ENCODE results near the gene DICER1.

DNA sequence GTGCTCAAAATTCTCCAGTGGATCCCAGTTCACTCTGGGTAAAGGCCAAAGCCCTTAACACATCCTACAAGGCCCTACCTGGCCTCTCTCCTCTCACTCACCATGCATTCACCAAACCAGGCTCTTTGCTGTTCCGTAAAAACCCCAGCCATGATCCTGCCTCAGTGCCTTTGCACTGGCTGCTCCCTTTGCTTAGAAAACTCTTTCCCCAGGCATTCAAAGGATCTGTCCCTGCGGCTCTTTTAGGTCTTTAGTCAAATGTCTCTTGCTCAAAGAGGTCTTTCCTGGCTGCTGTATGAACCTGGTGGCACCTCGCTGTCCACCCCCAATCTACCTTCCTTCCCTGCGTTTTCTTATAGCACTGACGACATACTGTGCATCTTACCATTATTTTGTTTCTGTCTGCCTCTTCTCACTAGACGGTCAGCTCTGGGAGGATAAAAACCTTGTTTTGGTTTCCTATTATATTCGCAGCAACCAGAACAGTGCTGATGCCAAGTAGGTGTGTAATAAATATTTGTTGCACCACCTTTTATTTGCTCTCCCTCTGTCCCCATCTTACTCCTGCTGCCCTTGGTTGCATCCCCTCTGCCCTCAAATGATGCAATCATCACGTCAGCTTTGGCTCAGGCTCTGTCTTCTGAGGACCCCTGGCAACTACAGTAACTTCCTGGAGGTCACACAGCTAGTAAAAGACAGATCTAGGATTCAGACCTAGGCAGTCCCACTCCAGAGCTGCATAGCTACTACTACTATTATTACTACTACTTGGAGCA lies 23.8 kb upstream of the DICER1 start:
- TF ChIP-seq FOXK2 (IDR thresholded peaks at IDR 0.05) (no peak), FOXM1 (IDR thresholded peaks at IDR 0.05; ENCODE audit: borderline replicate concordance) (no peak), SUZ12 (IDR thresholded peaks at IDR 0.05) (no peak), NFRKB (IDR thresholded peaks at IDR 0.05) (no peak), BHLHE40 (IDR thresholded peaks at IDR 0.05; ENCODE audit: borderline replicate concordance) (no peak), SP1 (IDR thresholded peaks at IDR 0.05) (no peak), CTBP1 (IDR thresholded peaks at IDR 0.05; ENCODE audit: borderline replicate concordance) (no peak), ELF4 (IDR thresholded peaks at IDR 0.05) (no peak), LEF1 (IDR thresholded peaks at IDR 0.05; ENCODE audit: borderline replicate concordance) (no peak), ZNF384 (IDR thresholded peaks at IDR 0.05) (no peak), L3MBTL2 (conservative IDR thresholded peaks at IDR 0.05) (no peak), ARNT (IDR thresholded peaks at IDR 0.05) (no peak), TARDBP (IDR thresholded peaks at IDR 0.05) (no peak)

Measured in HEK293T (cell line).